ENCODE measurements around the gene TMBIM6. TPM values are rescaled to one million over a fixed set of nuclear protein-coding genes. Genes with fewer than 3 reads are reported as not detected.
"Not testable (repeated sequence)": the region's sequence is repeated elsewhere in the genome, so short reads cannot be mapped to it uniquely, and the experiment has no call there.

The TMBIM6 gene, protein sequence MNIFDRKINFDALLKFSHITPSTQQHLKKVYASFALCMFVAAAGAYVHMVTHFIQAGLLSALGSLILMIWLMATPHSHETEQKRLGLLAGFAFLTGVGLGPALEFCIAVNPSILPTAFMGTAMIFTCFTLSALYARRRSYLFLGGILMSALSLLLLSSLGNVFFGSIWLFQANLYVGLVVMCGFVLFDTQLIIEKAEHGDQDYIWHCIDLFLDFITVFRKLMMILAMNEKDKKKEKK
- total RNA-seq, result 1,081 TPM

DNA sequence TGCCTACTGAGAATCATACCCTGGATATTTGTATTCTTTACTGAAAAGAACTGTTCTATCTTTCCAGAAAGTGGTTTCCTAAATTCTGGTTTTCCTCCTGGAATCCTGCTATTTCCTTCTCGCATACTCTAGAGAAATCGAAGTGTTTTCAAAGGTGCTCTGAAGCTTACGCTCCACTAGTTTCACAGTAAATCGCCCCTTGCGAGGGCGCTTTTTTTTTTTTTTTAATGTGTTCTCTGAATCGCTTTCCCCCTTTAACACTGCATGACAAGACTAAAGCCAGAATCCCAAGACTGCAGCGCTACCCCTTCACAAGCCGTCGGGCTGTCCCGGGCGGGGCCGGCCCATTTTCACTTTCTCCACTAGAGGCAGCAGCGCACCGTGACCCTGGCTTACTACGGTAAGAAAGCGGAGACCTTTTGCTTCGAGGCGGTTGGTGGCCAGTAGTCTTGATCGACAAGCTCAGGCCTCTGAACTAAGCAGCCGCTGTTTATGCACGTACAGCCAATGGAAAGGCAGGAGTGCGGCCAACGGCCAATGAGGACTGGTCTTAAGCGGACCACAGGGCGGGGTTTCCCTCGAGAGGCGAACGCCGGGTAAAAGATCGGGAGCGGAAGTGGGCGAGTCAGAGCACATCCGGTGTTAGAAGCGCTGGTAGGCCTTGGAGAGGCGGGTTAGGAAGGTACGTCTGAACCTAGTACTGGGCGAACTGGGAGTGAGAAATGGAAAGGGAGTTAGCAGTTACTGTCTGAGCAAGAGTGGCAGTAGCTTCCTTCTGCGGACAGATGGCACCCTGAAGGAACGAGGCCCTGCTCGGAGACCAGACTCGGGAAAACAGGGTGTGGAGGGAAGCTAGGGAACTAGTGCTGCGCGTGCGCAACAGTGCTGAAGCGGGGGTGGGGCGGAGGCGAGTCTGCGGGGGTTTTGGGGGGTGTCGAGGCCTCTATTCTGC lies at the start of gene TMBIM6:
TMBIM6 (plus strand) TSS at position 628 of the 952 bp plus-strand sequence. CDS start 10,937 bp downstream, outside the sequence.
- peak; percentile 100 for DNase-seq (ENCODE audit: low spot score)
- ATAC-seq, result peak; percentile 87

DNA sequence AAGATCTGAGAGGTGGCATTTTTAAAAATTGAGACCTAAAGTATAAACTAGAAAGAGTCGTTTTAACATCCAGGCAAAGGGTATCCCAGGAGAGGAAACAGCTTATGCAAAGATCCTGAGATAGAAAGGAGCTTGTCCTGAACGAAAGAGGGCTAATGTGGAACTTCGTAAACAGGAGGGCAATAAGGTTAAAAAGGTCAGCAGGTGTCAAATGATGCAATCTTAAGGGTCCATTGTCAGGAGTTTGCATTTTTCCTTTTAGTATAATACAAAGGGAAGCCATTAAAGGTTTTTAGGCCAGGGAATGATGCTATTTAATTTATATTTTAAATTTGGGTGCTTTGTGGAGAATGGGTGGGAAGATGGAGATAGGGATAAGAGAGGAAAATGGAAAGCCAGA lies 48.5 kb upstream of the TMBIM6 start:
- no peak for DNase-seq (ENCODE audit: low spot score)
- ATAC-seq, result no peak

DNA sequence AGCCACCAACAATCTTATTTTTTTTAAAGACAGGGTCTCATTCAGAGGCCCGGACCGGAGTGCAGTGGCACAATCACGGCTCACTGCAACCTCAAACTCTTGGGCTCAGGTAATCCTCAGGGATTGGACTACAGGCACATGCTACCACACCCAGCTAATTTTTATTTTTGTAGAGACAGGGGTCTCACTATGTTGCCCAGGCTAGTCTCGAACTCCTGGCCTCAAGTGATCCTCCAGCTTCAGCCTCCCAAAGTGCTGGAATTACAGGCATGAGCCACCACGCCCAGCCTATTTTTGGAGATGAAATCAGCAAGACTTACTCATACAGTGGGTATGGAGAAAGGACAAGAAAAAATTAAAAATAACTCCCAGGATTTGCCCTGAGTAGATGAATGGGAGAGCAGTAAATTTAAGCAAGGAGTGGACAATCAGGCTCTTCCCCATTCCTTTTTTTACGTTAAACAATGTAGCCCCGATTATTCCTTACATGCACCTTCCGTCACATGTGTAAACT lies 47.4 kb upstream of the TMBIM6 start:
- no peak for DNase-seq (ENCODE audit: low spot score)
- no peak for ATAC-seq

DNA sequence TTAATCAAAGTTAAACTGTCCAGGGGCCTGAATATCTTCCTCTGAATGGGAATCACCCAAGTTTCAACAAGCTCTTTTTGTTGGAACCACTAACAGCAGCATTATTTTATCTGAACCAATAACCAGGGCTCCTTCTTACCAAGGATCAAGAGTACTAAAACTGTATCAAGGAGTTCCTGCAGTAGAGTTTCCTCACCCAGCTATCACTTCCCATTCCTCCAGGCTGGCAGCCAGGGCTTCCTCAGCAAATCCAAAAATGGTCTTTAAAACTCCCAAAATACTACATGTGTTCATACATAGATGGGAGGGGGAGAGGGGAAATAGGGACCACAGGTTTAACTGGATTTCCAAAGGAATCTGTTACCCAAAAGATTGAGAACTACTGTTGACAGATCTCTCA lies 44.6 kb upstream of the TMBIM6 start:
- no peak for DNase-seq (ENCODE audit: low spot score)
- no peak for ATAC-seq

DNA sequence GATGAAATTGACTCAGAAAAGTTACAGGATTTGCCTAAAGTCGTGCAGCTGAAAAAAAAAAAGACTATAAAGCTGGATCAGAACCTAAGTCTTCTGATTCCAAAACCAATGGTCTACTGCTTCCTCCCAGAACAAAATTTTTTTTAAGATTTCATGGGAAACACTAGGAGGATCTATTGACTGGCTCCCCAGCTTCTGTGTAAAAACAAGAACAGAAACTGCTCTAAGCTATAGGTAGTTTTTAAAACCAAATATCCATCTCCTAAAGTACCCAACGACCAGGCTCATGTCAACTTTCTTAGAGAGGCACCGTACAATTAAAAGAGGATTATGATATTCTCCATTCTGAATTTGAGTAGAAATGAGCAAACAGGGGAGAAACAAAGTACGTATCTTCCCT lies 43.5 kb upstream of the TMBIM6 start:
- ATAC-seq, result no peak
- DNase-seq (ENCODE audit: low spot score), result no peak

DNA sequence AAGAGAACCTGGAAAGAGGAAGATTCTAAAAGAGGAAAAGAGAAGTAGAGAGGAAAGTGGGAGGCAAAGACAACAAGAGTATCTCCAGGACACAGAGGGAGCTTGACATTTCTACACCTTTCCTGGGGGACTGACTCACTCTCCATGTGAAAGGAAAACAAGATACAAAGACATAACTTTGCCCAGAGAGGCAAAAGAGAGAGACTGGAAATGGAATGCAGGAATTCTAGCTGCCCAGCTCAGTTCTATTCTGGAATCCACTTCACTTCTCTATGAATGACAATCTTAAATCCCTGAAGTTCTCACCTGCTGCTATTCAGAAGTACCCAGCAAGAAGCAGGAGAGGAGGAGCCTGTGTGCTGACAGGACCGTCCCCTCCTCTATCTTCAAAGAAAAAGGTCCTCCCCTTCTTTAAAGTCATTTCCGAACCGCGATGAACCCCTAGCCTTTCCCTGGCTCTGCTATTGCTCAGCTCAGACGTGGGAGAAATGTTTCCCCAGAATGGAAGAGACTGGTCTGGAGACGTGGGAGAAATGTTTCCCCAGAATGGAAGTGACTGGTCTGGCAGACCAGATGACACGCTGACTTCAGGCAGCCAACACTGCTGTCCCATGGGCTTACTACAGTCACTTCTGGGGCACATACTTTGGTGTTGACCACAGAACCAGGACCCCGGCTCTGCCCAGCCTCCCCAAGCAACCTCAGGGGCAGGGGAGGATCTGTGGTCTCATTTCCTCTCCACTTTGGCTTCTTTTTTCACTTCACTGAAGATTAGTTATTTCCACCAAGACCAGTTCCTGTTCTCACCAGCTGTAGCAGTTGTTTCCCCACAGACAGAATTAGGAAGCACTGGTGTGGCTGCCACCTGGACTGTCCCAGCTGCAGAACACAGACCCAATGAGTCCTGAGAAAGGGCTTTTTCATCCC lies 42.5 kb upstream of the TMBIM6 start:
- ATAC-seq, result peak; percentile 35
- DNase-seq (ENCODE audit: low spot score), result no peak

DNA sequence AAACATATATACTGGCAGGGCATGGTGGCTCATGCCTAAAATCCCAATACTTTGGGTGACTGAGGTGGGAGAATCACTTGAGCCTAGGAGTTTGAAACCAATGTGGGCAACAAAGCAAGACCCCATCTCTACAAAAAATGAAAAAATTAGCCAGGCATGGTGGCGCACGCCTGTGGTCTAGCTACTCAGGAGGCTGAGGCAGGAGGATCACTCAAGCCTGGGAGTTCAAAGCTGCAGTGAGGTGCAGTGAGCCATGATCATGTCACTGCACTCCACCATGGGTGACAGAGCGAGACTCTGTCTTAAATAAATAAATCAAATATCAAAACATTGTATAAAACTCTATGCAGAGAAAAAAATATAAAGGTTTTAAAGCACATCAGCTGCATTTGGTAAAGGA lies 39.3 kb upstream of the TMBIM6 start:
- DNase-seq (ENCODE audit: low spot score), result no peak
- no peak for ATAC-seq

DNA sequence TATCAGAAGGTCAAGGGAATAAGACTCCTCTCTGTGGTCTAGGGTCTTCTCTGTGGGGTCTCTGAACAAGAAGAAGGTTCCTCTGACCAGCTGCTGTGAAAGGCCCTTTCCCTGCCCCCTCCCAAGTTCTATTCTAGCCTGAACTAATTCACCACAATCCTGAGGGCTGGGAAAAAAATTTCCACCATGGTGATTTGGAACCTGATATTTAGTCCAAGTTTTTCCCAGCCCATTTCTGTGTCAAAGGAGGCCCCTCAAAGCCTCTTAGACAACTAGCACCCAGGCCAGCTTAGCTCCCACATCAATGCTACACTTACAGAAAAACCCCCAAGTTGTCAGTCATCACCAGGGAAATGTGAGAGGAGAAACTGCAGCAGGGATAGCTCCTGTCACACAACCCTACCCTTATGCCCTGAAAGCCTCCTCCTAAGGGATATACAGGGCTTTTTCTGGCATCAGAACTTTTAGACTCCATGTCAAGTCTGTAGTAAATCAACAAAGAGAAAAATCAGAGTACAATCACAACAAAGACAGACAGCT lies 38.6 kb upstream of the TMBIM6 start:
- ATAC-seq (no peak), DNase-seq (ENCODE audit: low spot score) (no peak)

DNA sequence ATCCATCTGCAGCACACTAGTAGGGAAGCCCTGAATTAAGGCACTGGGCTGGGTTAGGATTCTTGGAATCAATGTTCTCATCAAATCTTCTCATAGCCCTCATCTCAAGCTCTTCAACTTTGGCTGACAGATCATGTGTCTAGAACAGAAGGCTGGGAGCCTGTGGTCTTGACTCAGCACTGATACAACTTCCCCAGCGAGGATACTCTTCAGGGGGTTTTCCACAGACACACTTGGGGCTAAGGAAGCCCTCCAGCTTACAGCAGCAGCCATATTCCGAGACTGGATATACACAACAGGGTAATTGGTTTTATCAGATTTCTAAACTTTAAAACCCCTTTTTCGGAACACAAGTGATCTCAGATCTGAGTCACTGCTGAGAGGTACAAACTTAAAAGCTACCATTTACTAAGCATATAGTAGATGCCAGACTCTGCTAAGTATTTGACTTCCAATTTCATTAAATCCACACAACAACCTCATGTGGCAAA lies 37.7 kb upstream of the TMBIM6 start:
- ATAC-seq (no peak), DNase-seq (ENCODE audit: low spot score) (no peak)

DNA sequence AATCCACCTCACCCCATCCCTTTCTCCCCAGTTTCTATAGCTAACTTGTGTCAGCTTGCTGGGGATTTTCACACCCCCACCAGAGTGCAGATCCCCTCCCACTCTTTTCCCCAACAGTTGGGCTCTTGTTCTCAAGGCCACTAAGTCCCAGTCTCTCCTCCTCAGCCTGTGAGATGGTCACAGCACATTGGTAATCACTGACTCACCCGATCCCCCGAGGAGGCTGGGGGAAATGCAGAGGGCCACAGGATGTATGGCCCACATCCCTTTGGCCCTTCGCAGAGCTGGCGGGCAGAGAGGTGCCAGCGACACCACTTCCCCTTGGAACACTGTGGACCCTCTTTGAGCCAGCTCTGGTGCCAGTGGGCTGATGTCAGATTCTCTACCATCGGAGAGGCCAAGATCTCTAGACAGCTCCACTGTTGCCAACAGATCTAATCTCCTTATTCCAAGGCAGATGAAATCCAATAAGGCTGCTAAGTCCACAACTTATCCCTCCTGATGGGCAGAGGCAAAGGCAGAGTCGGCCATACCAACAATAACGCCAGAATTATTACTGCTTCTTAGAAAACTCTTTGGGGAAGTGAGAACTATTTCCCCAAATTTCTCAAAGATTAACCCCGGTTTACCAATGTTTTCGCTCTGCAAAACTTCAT lies 35.8 kb upstream of the TMBIM6 start:
- no peak for DNase-seq (ENCODE audit: low spot score)

DNA sequence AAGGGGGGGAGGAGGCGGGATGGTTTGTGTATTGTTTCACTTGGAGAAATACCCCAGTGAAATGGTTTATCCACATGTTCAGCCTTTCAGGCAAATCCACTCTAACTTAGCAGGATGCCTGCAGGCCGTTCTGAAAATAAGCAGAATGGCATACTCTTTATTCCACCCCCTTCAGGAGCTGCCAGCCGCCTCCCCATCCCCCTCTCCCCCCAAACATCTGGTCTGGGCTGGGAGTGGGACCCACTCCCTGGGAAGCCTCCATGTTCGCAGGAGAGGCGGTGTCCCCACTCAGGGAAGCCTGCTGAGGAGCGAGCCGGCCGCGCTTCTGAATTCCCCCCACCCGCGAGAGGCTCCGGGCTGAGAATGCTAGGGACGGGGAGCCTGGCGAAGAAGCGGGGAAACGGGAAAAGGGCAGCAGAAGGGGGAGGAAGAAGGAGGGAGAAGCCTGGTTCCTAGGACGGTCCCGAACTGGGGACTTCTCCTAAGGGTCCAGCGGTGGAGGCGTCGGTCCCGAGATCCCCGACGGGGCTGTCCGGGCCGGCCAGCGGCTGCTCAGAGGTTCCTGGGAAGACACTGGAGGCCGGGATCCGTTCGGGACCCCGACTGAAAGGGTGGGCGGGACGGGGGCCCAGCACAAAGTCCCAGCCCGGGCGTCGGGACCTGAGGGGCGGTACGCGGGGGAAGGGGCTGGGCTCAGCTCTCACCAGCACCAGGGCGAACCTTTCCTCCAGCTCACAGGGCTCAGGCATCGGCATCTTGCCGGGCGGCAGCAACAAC lies 34.8 kb upstream of the TMBIM6 start:
- peak; percentile 1 for ATAC-seq
- DNase-seq (ENCODE audit: low spot score), result peak; percentile 49

More for the DNA sequence above, 35.8 kb upstream of the TMBIM6 start:
- ATAC-seq, result no peak

DNA sequence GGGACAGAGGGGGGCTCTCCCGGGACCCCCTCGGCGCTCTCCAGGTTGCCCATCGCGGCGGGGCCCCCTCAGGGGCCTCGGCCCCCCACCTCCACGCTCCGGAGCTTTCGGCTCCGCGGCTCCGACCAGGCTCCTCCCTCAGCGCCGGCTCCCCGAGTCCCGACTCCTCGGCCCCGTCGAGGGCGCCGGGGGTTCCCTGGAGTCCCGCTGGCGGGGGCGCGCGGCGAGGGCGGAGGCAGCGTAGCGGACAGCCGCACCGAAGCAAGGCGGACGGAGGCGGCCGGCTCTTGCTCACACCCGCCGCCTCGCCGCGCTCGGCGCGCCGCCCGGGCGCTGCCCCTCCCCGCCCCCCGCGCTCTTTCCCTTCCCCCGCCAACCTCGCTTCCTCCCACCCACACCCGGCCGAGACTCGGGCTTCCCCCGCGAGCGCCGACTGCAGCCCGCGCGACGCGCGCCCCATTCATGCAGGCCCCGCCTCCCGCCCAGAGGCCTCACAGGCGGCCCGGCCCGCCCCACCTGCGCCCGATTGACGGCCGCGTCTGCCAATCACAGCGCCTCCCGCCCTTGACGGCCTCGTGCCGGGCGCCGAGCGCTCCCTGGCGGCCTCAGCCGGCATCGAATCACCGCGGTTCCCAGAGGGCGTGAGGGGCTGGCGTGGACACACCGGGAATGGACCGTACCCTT lies 34.1 kb upstream of the TMBIM6 start, which contains the start of gene FMNL3:
FMNL3 (minus strand) TSS at position 278 of the 684 bp plus-strand sequence; CDS start at position 53, 225 bp downstream.
- ATAC-seq, result peak; percentile 100
- DNase-seq (ENCODE audit: low spot score), result peak; percentile 98

DNA sequence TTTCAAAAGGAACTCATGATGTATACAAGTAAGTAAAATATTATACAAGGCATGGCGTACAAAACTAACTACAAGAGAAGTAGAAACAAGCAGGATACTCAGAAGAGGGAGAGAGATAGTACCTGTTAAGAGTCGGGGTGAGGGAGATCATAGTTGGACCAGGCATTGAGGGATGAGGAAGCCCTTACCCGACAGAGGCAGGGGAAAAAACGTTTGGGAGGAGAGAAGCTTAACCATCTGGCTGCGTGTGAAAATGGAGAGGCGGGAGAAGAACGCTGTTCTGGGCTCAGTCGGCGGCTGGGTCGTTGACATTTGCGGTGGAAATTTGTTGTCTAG lies 33.6 kb upstream of the TMBIM6 start:
- no peak for ATAC-seq

DNA sequence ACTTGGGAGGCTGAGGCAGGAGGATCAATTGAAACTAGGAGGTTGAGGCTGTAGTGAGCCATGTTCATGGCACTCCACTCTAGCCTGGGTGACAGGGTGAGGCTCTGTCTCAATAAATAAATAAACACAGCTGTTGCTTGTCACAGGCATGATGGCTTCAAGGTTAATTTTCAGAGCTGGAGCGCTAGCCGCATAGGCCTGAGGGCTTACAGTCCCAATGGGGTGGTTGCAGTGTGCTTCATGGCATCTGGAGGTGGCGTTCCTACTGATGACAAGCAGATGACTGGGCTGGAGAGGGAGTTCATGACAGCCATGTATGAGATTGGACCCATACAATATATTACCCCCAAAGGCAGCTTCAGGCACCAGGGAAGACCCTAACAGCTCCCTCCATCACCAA lies 32.5 kb upstream of the TMBIM6 start:
- DNase-seq (ENCODE audit: low spot score), result no peak
- no peak for ATAC-seq

More for the DNA sequence above, 33.6 kb upstream of the TMBIM6 start:
- no peak for DNase-seq (ENCODE audit: low spot score)

DNA sequence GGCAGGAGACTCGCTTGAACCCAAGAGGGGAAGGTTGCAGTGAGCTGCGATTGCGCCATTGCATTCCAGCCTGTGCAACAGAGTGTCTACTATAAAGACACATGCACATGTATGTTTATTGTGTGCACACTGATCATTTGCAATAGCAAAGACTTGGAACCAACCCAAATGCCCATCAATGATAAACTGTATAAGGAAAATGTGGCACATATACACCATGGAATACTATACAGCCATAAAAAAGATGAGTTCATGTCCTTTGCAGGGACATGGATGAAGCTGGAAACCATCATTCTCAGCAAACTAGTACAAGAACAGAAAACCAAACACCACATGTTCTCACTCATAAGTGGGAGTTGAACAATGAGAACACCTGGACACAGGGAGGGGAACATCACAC lies 27.4 kb upstream of the TMBIM6 start:
- ATAC-seq; DNase-seq (ENCODE audit: low spot score): not testable (repeated sequence)

DNA sequence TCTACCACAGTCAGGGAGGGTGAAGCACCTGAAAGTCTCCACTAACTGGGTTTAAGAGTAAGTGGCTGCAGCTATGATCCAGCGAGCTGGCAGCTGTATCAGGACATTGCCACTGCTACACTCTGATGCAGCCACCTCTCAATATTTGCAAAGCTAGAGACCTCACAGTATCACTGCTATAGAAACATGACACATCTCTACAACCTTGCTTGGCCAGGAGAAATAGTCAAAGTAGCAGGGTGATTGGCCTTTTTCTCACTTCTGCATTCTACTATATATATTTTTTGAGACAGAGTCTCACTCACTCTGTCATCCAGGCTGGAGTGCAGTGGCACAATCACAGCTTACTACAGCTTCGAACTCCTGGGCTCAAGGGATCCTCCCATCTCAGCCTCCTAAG lies 24.8 kb upstream of the TMBIM6 start:
- DNase-seq (ENCODE audit: low spot score), result no peak
- no peak for ATAC-seq

DNA sequence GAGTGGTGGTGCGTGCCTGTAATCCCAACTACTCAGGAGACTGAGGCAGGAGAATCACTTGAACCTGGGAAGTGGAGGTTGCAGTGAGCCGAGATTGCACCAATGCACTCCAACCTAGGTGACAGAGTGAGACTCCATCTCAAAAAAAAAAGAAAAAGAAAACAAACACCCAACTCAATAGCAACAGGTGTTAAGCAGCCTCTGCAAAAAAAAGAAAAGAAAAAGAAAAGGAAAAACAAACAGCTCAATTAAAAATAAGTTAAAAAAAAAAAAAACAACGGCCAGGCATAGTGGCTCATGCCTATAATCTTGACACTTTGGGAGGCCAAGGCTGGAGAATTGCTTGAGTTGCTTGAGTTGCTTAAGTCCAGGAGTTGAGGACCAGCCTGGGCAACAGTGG lies 23.6 kb upstream of the TMBIM6 start:
- DNase-seq (ENCODE audit: low spot score); ATAC-seq: not testable (repeated sequence)

DNA sequence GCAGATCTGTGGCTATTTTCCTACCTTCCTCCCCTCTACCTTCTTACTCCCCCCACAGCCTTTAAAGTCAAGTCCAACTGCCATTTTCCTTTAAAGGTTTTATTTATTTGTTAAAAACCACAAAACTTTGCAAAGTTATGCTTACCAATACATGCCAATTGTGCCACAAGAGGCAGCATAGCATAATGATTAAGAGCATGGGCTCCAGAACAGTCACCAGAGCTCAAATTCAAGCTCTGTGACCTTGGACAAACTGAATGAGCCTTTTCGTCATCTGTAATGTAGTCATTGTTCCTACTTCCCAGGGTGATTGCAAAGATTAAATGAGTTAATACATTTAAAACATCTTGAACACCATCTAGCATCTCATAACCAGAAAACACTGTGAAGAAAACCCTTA lies 21.1 kb upstream of the TMBIM6 start:
- ATAC-seq (peak; percentile 77), DNase-seq (ENCODE audit: low spot score) (no peak)
